Chondrocyte (in vitro differentiated cells): ENCODE measurements around the gene CCDC188. TPM values are rescaled to one million over a fixed set of nuclear protein-coding genes. Genes with fewer than 3 reads are reported as not detected.

Experiments
- DNase-seq: peaks from one replicate; pipeline ENCODE4 v3.0.0; 2021; ENCODE audit warnings: mixed read lengths, low spot score
- H3K27ac Mint-ChIP-seq: one replicate; pipeline ENCODE4 v1.8.0; 2021; ENCODE audit warnings: mild to moderate bottlenecking, moderate library complexity, mixed read lengths; ENCODE audit not compliant: unreplicated experiment
- H3K27me3 Mint-ChIP-seq: 2 replicates; pipeline ENCODE4 v1.8.0; 2021; ENCODE audit warnings: low read depth, mixed read lengths
- H3K36me3 Mint-ChIP-seq: 2 replicates; pipeline ENCODE4 v1.8.0; 2021; ENCODE audit warnings: low read depth, mixed read lengths
- H3K4me1 Mint-ChIP-seq: 2 replicates; pipeline ENCODE4 v1.8.0; 2021; ENCODE audit warnings: low read depth, mild to moderate bottlenecking, mixed read lengths
- H3K4me3 Mint-ChIP-seq: one replicate; pipeline ENCODE4 v1.8.0; 2021; ENCODE audit warnings: mild to moderate bottlenecking, moderate library complexity, mixed read lengths; ENCODE audit not compliant: unreplicated experiment
- H3K9me3 Mint-ChIP-seq: 2 replicates; pipeline ENCODE4 v1.8.0; 2021; ENCODE audit warnings: low read depth, mixed read lengths
- total RNA-seq: library from RNA; stranded (reverse); gene quantifications from 3 replicates; pipeline ENCODE4 v1.2.1, GENCODE V29; 2021
- TF ChIP-seq, protein P1 (sequence below): fragments of 200-600 bp; sonication (generic); IDR thresholded peaks from 2 replicates; pipeline ENCODE4 v1.5.0; 2021; ENCODE audit warnings: antibody characterized with exemption, mild to moderate bottlenecking, moderate library complexity

CCDC188 gene
- total RNA-seq, 1 donor from 2014 or later = 5.3 TPM

DNA sequence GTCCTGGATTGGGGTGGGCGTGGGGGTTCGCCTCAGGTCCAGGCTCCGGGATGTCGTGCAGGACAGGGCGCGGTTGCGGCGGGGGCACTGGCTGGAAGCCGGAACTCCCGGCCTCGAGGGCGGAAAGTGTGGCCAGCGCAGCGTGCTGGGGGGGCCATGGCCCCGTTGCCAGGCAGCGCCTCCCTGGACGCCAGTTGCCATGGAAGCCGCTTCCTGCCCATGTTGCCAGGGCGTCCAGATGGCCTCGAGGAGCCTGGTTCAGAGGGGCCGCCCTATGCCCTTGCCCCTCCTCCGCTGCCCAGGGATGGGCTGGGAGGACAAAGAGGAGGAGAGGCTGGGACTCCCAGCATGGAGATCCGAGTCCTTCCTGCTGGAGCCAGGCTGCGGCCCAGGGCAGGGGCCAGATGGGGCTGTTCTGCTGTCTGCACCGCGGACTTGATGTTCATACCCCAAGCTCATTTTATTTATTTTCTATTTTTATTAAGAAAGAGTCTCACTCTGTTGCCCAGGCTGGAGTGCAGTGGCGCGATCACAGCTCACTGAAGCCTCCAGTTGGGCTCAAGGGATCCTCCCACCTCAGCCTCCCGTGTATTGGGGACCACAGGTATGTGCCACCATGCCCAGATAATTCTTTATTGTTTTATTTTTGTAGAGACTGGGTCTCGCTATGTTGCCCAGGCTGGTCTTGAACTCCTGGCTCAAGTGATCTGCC lies 4.6 kb upstream of the CCDC188 start:
- Mint-ChIP-seq H3K27me3 (no peaks in the 10 kb centered on the region), H3K36me3 (no peaks in the 10 kb centered on the region), H3K9me3 (no peaks in the 10 kb centered on the region), H3K27ac (no peak overlapping the region), H3K4me1 (peaks cover 12% of the 10 kb centered on the region), H3K4me3 (peak overlapping the region; percentile 51)
- DNase-seq = no peak
- TF ChIP-seq, protein P1, sequence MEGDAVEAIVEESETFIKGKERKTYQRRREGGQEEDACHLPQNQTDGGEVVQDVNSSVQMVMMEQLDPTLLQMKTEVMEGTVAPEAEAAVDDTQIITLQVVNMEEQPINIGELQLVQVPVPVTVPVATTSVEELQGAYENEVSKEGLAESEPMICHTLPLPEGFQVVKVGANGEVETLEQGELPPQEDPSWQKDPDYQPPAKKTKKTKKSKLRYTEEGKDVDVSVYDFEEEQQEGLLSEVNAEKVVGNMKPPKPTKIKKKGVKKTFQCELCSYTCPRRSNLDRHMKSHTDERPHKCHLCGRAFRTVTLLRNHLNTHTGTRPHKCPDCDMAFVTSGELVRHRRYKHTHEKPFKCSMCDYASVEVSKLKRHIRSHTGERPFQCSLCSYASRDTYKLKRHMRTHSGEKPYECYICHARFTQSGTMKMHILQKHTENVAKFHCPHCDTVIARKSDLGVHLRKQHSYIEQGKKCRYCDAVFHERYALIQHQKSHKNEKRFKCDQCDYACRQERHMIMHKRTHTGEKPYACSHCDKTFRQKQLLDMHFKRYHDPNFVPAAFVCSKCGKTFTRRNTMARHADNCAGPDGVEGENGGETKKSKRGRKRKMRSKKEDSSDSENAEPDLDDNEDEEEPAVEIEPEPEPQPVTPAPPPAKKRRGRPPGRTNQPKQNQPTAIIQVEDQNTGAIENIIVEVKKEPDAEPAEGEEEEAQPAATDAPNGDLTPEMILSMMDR = no peak

DNA sequence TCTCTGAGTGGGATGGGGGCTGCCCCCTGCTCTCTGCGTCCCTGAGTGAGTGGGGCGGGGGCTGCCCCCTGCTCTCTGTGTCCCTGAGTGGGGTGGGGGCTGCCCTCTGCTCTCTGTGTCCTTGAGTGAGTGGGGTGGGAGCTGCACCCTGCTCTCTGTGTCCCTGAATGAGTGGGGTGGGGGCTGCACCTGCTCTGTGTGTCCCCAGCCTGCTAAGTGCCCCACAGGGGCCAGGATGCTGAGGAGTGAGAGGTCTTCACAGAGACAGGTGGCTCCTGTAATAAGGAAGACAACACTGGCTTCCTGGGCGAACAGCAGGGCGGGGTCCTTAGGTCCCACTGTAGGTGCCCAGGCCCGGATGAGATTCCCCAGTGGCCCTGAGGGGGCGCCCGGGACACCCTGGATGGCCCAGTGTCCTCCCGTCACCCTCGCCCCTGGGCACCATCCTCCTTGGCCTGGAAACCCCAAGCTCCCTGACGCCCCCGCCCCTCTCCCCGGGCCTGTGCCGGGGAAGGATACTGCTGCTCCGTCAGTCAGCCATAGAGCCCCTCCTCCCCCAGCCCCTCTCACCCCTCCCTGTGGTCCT lies 3.8 kb upstream of the CCDC188 start:
- H3K9me3 Mint-ChIP-seq = no peaks in the 10 kb centered on the region
- no peak overlapping the region for H3K27ac Mint-ChIP-seq
- DNase-seq = no peak
- TF ChIP-seq, protein P1 = peak; percentile 21
- H3K4me3 Mint-ChIP-seq = peak overlapping the region; percentile 51
- peaks cover 12% of the 10 kb centered on the region for H3K4me1 Mint-ChIP-seq
- H3K27me3 Mint-ChIP-seq = no peaks in the 10 kb centered on the region
- H3K36me3 Mint-ChIP-seq = no peaks in the 10 kb centered on the region

DNA sequence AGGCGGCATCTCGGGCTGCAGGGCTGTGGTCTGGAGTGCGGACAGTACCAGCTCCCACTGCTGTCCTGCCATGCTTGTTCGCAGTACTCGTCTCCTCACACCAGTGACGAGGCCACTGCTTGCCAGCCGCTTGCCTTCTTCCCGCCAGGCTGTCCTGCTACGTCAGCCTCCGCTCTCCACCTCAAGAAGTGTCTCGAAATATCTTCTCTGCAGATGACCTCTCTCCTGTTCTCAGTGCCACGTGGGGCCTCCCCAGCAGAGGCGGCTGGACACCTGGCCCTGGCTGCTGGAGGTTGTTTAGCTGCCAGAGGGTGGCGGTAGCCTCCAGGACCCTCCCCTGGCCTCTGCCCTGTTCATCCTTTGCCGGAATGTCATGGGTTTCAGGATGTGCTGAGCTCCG lies 3.1 kb upstream of the CCDC188 start:
- no peak overlapping the region for H3K27ac Mint-ChIP-seq
- no peaks in the 10 kb centered on the region for H3K36me3 Mint-ChIP-seq
- H3K27me3 Mint-ChIP-seq = no peaks in the 10 kb centered on the region
- no peak for DNase-seq
- H3K9me3 Mint-ChIP-seq = no peaks in the 10 kb centered on the region
- H3K4me1 Mint-ChIP-seq = peaks cover 12% of the 10 kb centered on the region
- H3K4me3 Mint-ChIP-seq = no peak overlapping the region
- TF ChIP-seq, protein P1 = peak; percentile 7

DNA sequence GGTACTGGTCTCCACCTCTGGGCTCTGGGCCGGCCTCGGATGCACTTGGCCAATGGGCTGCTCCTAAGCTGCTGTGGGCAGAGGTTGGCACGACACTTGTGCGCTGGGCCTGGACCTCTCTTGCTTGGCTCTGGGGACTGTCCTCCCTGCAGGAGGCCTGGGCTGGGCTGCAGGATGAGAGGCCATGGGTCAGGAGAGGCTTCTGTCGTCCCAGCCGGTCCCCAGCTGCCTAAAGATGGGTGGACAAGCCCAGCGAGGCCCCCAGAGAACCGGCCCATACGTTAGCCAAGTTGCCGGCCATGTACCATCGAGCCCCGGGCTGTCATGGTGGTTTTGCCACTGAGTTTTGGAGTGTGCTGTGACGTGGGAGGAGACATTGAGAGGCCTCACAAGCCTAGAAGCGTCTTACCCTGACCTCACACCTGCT lies 1.6 kb upstream of the CCDC188 start:
- TF ChIP-seq, protein P1 = no peak
- H3K9me3 Mint-ChIP-seq = no peaks in the 10 kb centered on the region
- no peak for DNase-seq

DNA sequence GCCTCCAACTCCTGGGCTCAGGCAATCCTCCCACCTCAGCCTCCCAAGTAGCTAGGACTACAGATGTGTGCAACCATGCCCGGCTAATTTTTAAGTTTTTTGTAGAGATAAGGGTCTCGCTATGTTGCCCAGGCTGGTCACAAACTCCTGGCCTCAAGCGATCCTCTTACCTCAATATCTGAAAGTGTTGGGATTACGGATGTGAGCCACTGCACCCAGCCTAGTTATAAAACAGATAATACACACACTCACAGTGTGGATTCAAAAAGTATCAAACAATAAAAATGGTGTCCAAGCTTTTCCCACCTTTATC lies 377 bp upstream of the CCDC188 start:
- no peaks in the 10 kb centered on the region for H3K27me3 Mint-ChIP-seq
- H3K4me3 Mint-ChIP-seq = no peak overlapping the region
- H3K4me1 Mint-ChIP-seq = peaks cover 9% of the 10 kb centered on the region
- no peak for DNase-seq
- H3K27ac Mint-ChIP-seq = no peak overlapping the region
- TF ChIP-seq, protein P1 = no peak
- no peaks in the 10 kb centered on the region for H3K9me3 Mint-ChIP-seq
- no peaks in the 10 kb centered on the region for H3K36me3 Mint-ChIP-seq

More for the DNA sequence above, 1.6 kb upstream of the CCDC188 start:
- H3K27ac Mint-ChIP-seq = no peak overlapping the region
- no peaks in the 10 kb centered on the region for H3K27me3 Mint-ChIP-seq
- H3K4me1 Mint-ChIP-seq = peaks cover 12% of the 10 kb centered on the region
- no peak overlapping the region for H3K4me3 Mint-ChIP-seq
- H3K36me3 Mint-ChIP-seq = no peaks in the 10 kb centered on the region
